AG04449 (cell line): Measurements from ENCODE around the gene SOX8.

Experiments used
- CTCF ChIA-PET: fragments of 350-600 bp; formaldehyde crosslinking; extraction: SDS; loops from one replicate; lab custom pipeline; 2021; ENCODE audit warnings: antibody characterized with exemption; lab: Yijun Ruan, JAX
- POLR2A ChIA-PET: fragments of 400-600, 350-600 bp; formaldehyde crosslinking; extraction: SDS; loops from one replicate; lab custom pipeline; 2020; ENCODE audit warnings: antibody characterized with exemption, inconsistent platforms; lab: Yijun Ruan, JAX
- DNase-seq: peaks from one replicate; pipeline ENCODE4 v3.0.0-alpha.2; 2010; ENCODE audit warnings: low read depth, low spot score
- H3K4me3 ChIP-seq: 2 replicates; pipeline ENCODE4 v1.5.1; 2011; ENCODE audit warnings: low read depth, mild to moderate bottlenecking, control low read depth, low read length
- CTCF ChIP-seq: IDR thresholded peaks from one replicate; pipeline ENCODE4 v1.5.1; 2011; ENCODE audit warnings: mild to moderate bottlenecking, moderate library complexity, low read length, control low read depth, inconsistent platforms; ENCODE audit not compliant: insufficient read depth; ENCODE audit errors: missing control alignments

The SOX8 gene

GRCh38 chr16:1027501-1027815 is 45.9 kb downstream of the SOX8 start:
- no peak for TF ChIP-seq CTCF
- DNase-seq: no peak
- POLR2A ChIA-PET: no interaction called here
- CTCF ChIA-PET: no interaction called here
- no peak overlapping the region for H3K4me3 ChIP-seq

DNA sequence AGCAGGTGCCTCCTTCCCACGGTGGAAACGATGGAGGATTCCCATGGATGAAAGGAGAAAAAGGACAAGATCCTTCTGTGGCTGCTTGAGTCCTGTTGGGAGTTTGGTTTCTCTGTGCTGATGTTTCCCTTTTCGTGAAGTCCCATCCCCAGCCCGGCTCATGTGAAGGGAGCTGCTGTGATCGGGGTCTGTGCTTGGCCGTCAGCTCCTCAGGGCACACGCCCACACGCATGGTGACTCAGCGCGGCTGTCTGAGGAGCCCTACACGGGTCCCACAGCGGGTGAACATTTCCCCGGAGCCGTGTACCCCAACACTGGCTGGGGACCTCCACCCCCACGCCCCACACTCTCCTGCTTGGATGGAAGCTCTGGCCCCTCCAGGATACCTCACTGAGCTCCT is 46.5 kb downstream of the SOX8 start:
- no peak for TF ChIP-seq CTCF
- DNase-seq: no peak

DNA sequence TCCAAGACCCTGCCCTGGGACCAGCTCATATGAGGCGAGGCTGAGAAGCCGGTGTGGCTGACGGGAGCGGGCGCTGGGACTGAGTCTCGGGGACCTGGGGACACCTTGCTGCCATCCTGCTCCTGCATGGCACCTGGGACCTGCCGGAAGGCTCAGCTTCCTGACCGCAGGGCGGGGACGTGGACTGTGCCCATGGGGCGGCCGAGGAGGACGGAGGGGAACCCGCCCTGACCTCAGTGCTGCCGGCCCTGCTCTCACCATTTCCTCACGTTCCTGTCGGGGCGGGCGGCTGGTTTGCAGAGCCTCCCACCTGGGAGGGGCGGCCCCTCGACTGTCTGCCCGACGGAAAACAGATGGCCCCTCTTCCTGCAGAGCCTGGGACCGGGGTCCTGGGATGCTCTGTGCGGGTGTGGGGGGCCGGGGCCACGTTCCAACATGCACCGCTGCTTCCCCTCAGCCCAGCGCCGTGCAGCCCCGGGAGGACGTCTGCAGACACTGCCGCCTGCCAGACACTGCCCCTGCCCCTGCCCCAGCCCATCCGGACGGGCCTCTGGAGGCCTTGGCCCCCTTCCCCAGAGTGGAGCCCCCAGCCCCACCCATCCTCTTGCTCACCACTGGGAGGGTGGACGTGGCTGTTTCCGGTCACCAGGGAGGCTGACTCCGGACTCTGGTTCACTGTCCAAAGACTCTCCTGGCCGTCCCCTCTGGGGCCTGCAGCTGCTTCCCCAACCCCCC is 47.1 kb downstream of the SOX8 start:
- DNase-seq: no peak
- POLR2A ChIA-PET: no interaction called here
- CTCF ChIA-PET: no interaction called here
- TF ChIP-seq CTCF: no peak
- H3K4me3 ChIP-seq: no peak overlapping the region

More for the DNA sequence above, 46.5 kb downstream of the SOX8 start:
- H3K4me3 ChIP-seq: no peak overlapping the region
- ChIA-PET CTCF (no interaction called here), POLR2A (no interaction called here)

DNA sequence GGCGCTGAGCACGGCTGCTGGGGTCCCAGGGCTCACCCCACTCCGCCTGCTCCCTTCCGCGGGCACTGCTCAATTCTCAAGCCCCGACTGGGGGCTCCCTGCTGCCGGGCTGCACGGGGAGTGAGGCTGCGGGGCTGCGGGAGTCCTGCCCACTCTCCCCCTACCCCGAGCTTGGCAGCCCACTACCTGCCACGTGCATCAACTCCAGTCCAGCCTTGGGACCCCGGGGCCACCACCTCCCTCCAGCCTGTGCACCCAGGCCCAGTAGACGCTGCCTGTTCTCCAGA is 47.6 kb downstream of the SOX8 start:
- H3K4me3 ChIP-seq: no peak overlapping the region
- TF ChIP-seq CTCF: no peak
- POLR2A ChIA-PET: no interaction called here
- CTCF ChIA-PET: no interaction called here
- DNase-seq: no peak

DNA sequence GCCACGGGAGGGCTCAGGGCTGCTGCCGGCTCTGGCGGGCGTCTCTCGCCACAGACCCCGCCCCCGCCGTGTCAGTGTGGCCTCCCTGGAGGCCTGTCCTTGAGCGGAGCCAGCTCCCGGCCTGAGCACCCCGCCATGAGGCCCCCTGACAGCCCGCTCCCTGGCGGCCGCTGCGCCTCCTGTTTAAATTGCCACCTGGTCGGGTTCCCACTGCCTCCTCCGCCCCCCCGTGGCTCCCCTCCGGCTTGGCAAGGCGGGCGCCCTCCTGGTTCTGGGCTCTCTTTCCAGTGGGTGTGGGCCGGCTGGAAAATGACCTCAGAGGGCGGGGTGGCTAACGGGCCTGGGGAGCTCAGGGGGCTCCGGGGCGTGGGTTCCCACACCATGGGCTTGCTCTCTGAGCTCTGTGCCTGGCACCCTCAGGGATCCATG is 48.9 kb downstream of the SOX8 start:
- POLR2A ChIA-PET: no interaction called here

DNA sequence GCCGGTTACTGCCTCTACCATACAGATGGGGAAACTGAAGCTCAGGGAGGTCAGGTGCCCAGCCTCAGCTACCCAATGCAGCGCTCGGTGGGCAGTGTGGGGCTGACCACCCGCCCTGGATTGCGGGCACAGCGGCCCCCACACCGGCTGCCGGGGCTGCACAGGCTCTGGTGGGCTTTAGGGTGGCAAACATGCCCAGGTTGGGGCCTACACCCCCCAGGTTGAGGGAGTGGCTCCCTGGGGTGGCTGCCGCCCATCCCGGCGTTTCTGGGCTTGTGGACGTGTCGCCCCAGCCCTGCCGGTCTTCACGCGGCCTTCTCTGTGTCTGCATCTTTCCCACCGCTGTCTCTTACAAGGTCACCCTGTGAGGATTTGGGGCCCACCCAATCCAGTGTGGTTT is 50.1 kb downstream of the SOX8 start:
- H3K4me3 ChIP-seq: no peak overlapping the region
- ChIA-PET POLR2A (no interaction called here), CTCF (no interaction called here)
- TF ChIP-seq CTCF: no peak
- no peak for DNase-seq

More for the DNA sequence above, 48.9 kb downstream of the SOX8 start:
- no peak for DNase-seq
- TF ChIP-seq CTCF: no peak
- no peak overlapping the region for H3K4me3 ChIP-seq
- CTCF ChIA-PET: no interaction called here
